GM19463 (cell line): ENCODE results near the gene TRIM54.
A peak's percentile ranks its signal among the peaks of the same experiment; 100 is the strongest.

Experiments used
- ATAC-seq: cut with Tn5 transposase; IDR thresholded peaks from one replicate; pipeline ENCODE4 v1.9.1; 2021; ENCODE audit warnings: mild to moderate bottlenecking, moderate library complexity; ENCODE audit not compliant: unreplicated experiment

Gene TRIM54

DNA sequence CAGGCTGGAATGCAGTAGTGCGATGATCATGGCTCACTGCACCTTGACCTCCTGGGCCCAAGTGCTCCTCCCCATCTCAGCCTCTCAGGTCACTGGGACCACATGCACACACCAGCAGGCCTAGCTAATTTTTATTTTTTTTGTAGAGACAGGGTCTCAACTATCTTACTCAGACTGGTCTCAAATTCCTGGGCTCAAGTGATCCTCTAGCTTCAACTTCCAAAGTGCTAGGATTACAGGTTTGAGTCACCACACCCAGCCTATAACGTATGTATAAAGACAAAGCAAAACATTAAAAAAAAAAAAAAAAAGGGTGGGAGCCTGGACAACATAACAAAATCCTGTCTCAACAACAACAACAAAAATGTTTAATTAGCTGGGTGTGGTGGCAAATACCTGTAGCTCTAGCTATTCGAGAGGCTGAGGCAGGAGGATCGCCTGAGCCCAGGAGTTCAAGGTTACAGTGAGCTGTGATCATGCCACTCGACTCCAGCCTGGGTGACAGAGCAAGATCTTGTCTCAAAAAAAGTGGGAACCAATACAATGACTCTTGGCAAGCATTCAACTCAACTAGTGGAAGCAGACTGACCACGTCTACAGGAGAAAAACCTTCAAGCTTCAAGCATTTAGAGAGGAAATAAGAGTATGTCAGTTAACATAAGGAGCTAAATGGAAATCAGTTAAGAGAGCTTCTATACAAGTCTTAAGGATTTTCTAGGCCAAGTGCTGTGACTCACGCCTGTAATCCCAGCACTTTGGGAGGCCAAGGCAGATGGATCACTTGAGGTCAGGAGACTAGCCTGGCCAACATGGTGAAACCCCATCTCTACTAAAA, 71.8 kb downstream of the TRIM54 start:
- ATAC-seq = no peak

DNA sequence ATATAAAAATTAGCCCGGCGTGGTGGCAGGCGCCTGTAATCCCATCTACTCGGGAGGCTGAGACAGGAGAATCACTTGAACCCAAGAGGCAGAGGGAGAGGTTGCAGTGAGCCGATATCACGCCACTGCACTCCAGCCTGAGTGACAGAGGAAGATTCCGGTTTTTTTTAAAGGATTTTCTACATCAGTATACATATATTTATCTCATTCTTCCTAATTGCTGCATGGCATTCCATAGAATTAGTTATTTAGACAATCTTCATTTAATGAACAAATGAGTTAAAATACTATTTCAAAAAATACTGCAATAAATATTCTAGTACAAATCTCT, 72.3 kb downstream of the TRIM54 start:
- ATAC-seq = no peak

DNA sequence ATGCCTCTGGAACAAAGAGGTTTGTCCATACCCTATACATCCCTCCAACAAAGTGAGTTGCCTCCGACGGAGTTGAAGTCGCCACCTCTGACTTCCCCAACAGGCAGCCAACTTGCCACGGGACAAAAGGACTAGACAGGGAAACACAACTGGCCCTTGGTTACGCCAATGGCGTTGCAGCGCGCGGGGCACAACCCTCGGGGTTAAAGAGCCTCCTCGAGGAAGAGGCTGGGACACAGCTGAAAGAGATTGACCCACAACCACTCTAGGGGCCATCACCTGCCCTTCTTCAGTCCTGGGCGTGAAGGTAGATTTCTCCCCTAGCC, 73.8 kb downstream of the TRIM54 start:
- peak; percentile 28 for ATAC-seq

DNA sequence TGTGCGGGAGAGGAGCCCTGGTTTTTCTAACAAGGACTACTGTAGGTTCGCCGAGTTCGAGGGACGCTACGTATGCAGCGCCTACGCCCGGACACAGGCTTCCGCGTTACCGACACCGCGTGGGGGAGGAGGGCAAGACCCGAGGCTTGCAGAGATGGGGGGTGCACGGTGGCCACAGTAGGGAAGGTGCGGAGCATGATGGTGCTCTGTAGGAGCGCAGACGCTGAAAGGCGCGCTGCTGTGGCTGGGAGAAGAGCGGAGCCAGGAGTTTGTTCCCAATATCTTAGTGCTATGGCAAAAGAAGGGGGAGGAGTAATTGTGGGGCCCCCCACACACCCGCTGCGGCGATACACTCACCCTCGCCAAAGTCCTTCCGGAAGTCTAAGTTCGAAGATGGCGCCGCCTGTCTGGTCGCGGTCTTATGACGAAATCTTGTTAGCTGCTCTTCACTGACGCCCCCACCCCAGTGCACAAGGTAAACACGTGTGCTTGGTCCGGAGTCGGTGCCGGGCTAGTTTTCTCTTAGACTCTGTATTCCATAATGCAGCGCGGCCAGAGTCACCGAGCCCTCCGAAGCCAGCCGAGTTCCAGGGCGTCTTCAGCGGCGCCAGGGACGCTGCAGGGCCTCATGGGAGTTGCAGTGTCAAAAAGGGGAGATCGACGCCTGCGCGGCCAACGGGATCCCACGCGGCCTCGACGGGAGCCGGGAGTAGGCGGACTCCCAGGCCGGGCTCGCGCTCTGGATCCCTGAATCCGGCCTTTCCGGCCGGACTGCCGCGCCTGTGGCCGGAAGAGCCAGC, 74.4 kb downstream of the TRIM54 start, which contains the start of gene GTF3C2:
Gene GTF3C2, minus strand, starts transcription at position 383 of the 800 bp plus-strand sequence. CDS start 13,210 bp downstream, outside the sequence.
- ATAC-seq = peak; percentile 84
